Measurements from ENCODE around the gene CAMKK2. TPM values are rescaled to one million over a fixed set of nuclear protein-coding genes. Genes with fewer than 3 reads are reported as not detected.

Gene CAMKK2
- total and polyA plus RNA-seq, 2 of the 4 experiments (the other 2 are of a cell fraction), result 15.2 to 24.7 TPM

GRCh38 chr12:121209624-121210572, 86.6 kb downstream of the CAMKK2 start, which contains the start of gene P2RX4:
TSS of gene P2RX4 (plus strand) at chr12:121210129. CDS start at chr12:121210165, 36 bp downstream.
- Histone ChIP-seq H3K4ac (ENCODE audit: low read depth, low read length) (peak within 1 kb of the TSS; percentile 95), H2BK20ac (ENCODE audit: low read depth, low read length) (peak within 1 kb of the TSS; percentile 50; the same call in 1 of the 2 replicates), H3K56ac (ENCODE audit: extremely low read depth, insufficient read depth, low read length) (peak within 1 kb of the TSS; percentile 58; the same call in 1 of the 2 replicates), H2BK120ac (ENCODE audit: low read depth, low read length) (peak within 1 kb of the TSS; percentile 93), H4K8ac (ENCODE audit: low read depth in 2 of 2, low read length in 2 of 2) (peak within 1 kb of the TSS; percentile 41 to 97; a peak in 3 of 4 replicates), H3K27ac (ENCODE audit: insufficient read depth, low read length) (peak within 1 kb of the TSS; percentile 78), H3K9ac (ENCODE audit: low read depth, low read length) (peak within 1 kb of the TSS; percentile 72), H3K14ac (replicated peaks; ENCODE audit: low read depth, low read length) (peak within 1 kb of the TSS; percentile 83), H3K4me1 (ENCODE audit: control insufficient read depth, insufficient read depth, low read length) (peaks cover 6% of the 10 kb centered on the region), H3K18ac (ENCODE audit: low read depth, low read length) (peak within 1 kb of the TSS; percentile 79), H4K5ac (ENCODE audit: low read depth, low read length) (peak within 1 kb of the TSS; percentile 87), H4K91ac (ENCODE audit: insufficient read depth, low read depth, low read length) (peak within 1 kb of the TSS; percentile 91; the same call in 1 of the 2 replicates), H4K20me1 (ENCODE audit: insufficient read depth, low read length) (no peaks in the 10 kb centered on the region), H3K4me2 (ENCODE audit: low read depth, low read length) (peak within 1 kb of the TSS; percentile 95), H3K9me1 (ENCODE audit: insufficient read depth, low read length) (peaks cover 4% of the 10 kb centered on the region), H2AK9ac (replicated peaks; ENCODE audit: low read depth, low read length, poor library complexity) (peak within 1 kb of the TSS; percentile 80), H3K27me3 (ENCODE audit: control insufficient read depth, insufficient read depth, low read length) (no peaks in the 10 kb centered on the region), H3K9me3 (ENCODE audit: control insufficient read depth, insufficient read depth, low read length) (no peaks in the 10 kb centered on the region), H3K79me1 (ENCODE audit: low read depth in 1 of 2, low read length in 2 of 2) (peaks cover 2 to 31% of the 10 kb centered on the region in 2 experiments; a peak in 3 of 4 replicates), H3K23ac (ENCODE audit: low read depth, low read length) (peak within 1 kb of the TSS; percentile 79), H2BK5ac (ENCODE audit: low read depth, low read length, poor library complexity, severe bottlenecking) (peak within 1 kb of the TSS; percentile 91), H2BK15ac (ENCODE audit: low read depth, low read length) (peak within 1 kb of the TSS; percentile 88; the same call in 2 of the 3 replicates), H3K36me3 (ENCODE audit: control insufficient read depth, insufficient read depth, low read length) (no peaks in the 10 kb centered on the region), H2AFZ (replicated peaks; ENCODE audit: low read length, poor library complexity) (peak within 1 kb of the TSS; percentile 99), H3K4me3 (ENCODE audit: insufficient read depth, low read depth, low read length) (peak within 1 kb of the TSS; percentile 96), H2AK5ac (ENCODE audit: low read depth, low read length) (peak within 1 kb of the TSS; percentile 81)
- WGBS, 2 experiments (ENCODE audit: extremely low coverage in 2 of 2, insufficient read length in 1 of 2), result 2% methylated on average over 52 of the region's 97 CpGs; no CpG with 5 or more reads in 1 of the 2 experiments
- POLR2A ChIA-PET (ENCODE audit: unreplicated experiment), result no interaction called here
- in situ Hi-C loops (cut with MboI; ENCODE audit: low sequenced_read_pairs), result no loop called here
- dilution Hi-C loops (cut with HindIII; ENCODE audit: low sequenced_read_pairs, unreplicated experiment), result no loop called here
- BruUV-seq (replicated peaks), result no TSS peak
- CTCF ChIA-PET, result no interaction called here
- DNase-seq (peak; percentile 73), ATAC-seq (ENCODE audit: low read depth) (peak; percentile 91)
- intact Hi-C loops (cut with micrococcal nuclease), result loop anchor here (5.0 kb wide), 2 partner anchors 83 to 98 kb away; no protein-coding TSS in a partner anchor
- TF ChIP-seq ELK1 (IDR thresholded peaks at IDR 0.05; ENCODE audit: borderline replicate concordance, low read depth, low read length), result no peak
- no peak for TF ChIP-seq MAFK (IDR thresholded peaks at IDR 0.05; ENCODE audit: low read depth, low read length)
- no peak for TF ChIP-seq RFX5 (IDR thresholded peaks at IDR 0.05; ENCODE audit: low read depth, low read length)
- TF ChIP-seq MXI1 (IDR thresholded peaks at IDR 0.05; ENCODE audit: borderline replicate concordance, low read depth, low read length), result peak; percentile 52; the same call in 1 of the 2 replicates
- TF ChIP-seq BHLHE40 (IDR thresholded peaks at IDR 0.05; ENCODE audit: low read depth, low read length), result peak; percentile 6
- TF ChIP-seq CHD1 (IDR thresholded peaks at IDR 0.05; ENCODE audit: low read depth, low read length), result no peak
- no peak for TF ChIP-seq MAZ (IDR thresholded peaks at IDR 0.05; ENCODE audit: borderline replicate concordance, low read depth, low read length)
- TF ChIP-seq FOS (IDR thresholded peaks at IDR 0.05; ENCODE audit: low read depth, low read length), result no peak
- TF ChIP-seq NFE2L2 (IDR thresholded peaks at IDR 0.05; ENCODE audit: low read depth, low read length), result no peak
- TF ChIP-seq RAD21 (IDR thresholded peaks at IDR 0.05; ENCODE audit: low read length), result 0 out of 2 replicates have a peak, but pooled peaks have one; percentile 6
- TF ChIP-seq POLR2A (IDR thresholded peaks at IDR 0.05; ENCODE audit: low read depth, low read length), result peak; percentile 88
- no peak for TF ChIP-seq RCOR1 (IDR thresholded peaks at IDR 0.05; ENCODE audit: insufficient replicate concordance, low read length)
- TF ChIP-seq USF2 (IDR thresholded peaks at IDR 0.05; ENCODE audit: low read depth, low read length), result no peak; the same call in 1 of the 2 replicates
